NCI-H2029 treated with DMSO at 0.1 percent for 48 hours (cell line): ENCODE measurements around the gene BATF.

ENCODE experiments used
- DNase-seq: peaks from one replicate; lab custom pipeline; 2025; lab: John Stamatoyannopoulos, UW

The BATF gene

DNA sequence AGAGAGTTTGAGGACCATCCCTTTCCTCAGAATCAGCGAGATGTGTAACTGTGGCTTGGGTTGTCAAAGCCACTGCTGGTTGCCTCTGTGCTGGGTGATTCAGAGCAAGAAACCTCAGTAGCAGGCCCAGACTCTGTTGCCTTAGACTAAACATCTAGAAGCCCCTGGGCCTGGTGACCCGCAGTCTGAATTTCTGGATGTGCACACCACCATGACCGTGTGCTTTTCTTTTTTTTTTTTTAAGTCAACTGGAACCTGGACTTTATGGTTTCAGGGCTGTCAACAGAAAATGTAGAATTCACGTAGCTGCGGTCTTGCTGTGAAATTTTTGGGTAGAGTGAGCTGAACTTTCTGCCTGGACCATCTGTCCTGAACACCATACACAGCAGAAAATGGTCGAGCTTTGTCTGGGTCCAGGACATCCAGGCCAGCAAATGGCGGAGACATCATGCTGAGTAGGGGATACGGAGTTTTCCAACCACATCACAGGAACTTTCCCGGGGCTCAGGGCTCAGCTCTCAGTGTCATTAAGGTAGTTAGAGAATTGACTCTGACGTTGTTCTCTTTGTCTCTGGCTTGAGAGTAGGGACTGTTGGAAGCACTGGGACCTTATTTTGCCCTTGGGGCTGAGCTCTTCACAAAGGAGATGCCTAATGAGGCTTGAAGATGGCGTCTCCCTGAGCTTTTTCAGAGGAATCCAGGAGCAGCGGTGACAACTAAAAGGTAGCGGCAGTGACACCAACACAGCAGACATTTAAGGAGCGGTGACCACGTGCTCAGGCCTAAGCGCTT lies 23.0 kb upstream of the BATF start:
- DNase-seq: no peak

- no peak for DNase-seq
Measured at GRCh38 chr14:75501080-75501479, 21.2 kb upstream of the BATF start.

- no peak for DNase-seq
Measured at GRCh38 chr14:75504411-75504810, 17.9 kb upstream of the BATF start.

- no peak for DNase-seq
Measured at GRCh38 chr14:75506930-75507329, 15.3 kb upstream of the BATF start.

DNA sequence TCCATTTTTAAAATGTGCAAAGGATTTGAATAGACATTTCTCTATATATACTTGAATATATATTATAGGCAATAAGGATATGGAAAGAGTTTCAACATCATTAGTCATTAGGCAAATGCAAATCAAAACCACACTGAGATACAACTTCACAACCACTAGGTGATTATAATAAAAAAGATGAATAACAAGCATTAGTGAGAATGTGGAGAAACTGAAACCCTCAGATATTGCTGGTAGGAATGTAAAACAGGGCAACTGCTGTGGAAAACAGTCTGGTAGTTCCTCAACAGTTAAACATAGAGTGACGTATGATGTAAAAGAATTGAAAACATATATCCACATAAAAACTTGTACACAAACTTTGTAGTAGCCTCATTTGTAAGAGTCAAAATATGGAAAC lies 11.7 kb upstream of the BATF start:
- DNase-seq: no peak

DNA sequence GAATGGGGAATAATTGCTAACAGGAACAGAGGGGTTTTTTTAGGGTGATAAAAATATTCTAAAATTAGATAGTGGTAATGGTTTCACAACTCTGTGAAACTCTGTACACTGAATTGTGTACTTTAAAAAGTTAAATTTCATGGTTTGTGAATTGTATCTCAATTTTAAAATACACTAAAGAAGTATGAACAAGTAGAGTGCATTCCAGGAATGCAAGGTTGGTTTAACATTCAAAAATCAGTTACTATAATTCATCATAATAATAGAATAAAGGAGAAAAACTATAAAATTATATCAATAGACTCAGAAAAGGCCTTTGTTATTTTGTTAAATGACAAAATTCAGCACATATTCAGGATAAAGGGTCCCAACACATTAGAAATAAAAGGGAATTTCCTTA lies 11.1 kb upstream of the BATF start:
- no peak for DNase-seq

DNA sequence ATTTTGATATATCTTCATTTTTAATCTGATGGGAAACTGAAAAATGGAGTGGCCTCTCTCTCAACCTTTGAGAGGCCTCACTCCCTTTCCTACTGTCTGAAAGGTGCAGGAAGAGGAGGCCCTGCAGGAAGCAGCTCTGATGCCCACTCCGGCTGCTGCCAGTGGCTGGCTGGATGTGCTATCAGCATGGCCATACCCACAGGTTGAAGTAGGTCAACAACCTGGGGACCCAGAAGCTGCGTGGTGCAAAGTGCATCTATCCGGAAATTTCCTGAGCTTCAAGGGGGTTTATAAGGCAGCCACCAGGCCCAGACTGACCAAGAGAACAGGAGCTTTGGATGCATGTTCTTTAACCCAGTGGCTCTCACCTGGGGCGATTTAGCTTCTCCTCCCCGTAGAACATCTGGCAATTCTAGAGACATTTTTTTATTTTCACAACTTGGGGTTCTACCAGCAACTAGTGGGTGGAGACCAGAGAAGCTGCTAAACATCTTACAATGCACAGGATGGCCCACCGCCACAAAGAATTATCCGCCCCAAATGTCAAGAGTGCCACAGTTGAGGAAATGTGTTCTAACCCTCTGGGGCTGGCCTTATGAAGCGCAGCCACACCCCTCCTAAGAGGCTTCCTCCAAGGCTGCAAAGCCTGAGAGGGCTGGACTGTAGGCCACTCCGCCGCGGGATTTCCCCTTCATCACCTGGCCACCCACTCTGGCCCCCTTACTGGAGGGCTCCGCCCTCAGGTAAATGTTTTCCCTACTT lies 8.2 kb upstream of the BATF start:
- DNase-seq: no peak

- no peak for DNase-seq
Measured at GRCh38 chr14:75514673-75515628, 7.3 kb upstream of the BATF start.

DNA sequence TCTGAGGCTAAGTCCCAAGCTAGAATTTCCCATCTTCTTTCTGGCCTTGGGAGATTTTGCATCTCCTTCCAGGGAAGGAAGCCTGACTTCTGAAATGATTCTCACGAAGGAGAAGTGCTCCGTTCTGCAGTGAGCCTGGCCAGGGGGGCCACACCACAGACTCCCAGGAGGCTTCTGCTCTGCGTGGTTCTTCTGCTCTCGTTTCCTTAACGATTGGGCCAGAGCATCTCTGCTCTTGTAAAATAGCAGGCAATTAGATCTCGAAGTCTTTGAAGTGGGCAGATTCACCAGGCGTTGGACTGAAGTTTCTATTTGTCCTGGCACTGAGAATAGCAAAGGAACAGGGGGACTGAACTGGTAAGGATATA lies 6.7 kb upstream of the BATF start:
- no peak for DNase-seq

GRCh38 chr14:75518625-75519024 lies 3.6 kb upstream of the BATF start:
- DNase-seq: no peak

DNA sequence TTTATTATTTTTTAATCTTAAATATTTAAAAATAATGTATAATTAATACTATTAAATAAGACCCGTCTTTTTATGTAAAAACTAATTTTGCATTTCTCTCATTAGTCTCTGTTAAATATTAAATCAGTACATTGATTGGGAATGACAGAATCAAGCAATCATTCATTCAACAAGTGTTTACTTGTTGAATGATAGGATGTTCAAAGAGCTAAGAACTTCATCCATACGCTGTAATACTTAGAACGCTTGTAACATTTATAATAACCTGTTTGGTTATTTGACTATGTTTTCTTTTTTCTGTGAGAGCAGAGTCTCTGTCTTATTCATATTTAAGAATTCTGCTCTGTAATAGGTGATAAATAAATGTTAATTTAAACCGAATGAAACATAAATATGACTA lies 2.9 kb upstream of the BATF start:
- DNase-seq: no peak

DNA sequence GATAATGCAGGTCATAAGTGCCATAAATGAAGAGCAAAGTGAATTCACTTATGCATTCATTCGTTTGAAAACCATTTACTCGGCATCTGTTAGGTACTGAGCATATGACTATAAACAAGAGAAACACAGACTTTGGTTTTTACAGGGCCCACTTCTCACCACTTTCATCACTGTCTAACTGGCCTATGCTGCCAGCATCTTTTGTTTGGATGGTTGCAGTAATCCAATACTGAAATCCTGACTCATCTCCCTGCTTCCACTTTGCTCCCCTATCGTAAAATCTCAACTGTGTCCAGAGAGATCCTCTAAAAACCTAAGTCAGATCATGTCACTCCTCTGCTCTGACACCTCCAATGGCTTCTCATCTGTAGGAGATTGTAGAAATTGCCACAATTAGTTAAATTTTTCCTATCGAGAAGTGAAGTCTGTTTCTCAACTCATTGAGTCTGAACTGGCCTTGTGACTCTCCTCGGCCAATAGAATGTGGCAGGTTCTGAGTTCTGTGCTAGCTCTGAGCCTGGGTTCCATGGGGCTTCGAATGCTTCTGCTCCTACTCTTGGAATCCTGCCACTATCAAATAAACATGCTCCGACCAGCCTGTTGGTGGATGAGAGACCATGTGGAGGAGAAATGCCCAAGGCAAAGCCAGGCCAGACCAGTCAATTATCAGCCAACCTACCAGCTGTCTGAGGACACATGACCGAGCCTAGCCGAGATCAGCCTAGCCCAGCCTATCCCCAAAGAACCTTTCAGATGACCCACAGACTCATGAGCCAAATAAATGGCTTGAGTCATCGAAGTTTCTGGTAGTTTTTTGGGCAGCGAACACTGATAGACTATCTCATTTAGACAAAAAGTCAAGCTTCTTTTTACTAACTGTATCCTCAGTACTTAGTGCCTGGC lies 2.2 kb upstream of the BATF start:
- DNase-seq: no peak

DNA sequence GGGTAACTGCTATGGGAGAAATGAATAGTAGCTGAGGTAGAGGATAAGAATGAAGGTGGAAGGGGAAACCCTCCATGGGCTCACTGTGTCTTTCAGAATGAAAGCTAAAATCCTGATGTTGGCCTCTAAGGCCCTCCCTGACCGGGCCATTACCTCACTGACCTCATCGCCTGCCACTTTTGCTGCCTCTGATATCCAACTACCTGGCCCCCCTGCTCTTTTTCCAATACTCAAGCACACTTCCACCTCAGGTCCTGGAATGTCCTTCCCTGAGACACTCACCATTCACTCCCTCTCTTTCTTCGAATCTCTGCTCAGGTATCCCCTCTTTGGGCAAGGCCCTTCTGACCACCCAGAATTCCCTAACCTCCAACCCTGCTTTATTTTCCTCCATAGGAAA lies 1.4 kb upstream of the BATF start:
- no peak for DNase-seq

- DNase-seq: no peak
Measured at GRCh38 chr14:75521415-75522199, 662 bp upstream of the BATF start.

GRCh38 chr14:75522983-75523318 lies 682 bp downstream of the BATF start:
- DNase-seq: no peak

DNA sequence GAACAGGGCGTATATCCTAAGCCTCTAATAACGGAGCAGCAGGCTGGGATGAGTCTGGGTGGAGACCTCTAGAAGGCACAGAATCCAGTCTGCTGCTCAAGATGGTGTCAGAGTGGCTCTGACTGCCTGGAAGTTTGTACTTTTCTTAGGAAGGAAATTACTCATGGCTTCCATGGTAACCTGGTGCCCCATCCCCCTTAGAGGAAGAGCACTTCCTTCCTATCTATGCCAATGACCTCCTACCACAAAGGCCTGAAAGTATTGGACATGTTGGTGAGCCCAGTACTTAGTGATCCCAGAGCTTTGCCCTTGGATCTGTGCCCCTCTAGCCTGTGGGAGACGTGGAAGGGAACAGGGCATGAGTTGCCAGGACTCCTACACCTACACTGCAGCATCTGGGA lies 1.5 kb downstream of the BATF start:
- no peak for DNase-seq

GRCh38 chr14:75525969-75526368 lies 3.7 kb downstream of the BATF start:
- no peak for DNase-seq

DNA sequence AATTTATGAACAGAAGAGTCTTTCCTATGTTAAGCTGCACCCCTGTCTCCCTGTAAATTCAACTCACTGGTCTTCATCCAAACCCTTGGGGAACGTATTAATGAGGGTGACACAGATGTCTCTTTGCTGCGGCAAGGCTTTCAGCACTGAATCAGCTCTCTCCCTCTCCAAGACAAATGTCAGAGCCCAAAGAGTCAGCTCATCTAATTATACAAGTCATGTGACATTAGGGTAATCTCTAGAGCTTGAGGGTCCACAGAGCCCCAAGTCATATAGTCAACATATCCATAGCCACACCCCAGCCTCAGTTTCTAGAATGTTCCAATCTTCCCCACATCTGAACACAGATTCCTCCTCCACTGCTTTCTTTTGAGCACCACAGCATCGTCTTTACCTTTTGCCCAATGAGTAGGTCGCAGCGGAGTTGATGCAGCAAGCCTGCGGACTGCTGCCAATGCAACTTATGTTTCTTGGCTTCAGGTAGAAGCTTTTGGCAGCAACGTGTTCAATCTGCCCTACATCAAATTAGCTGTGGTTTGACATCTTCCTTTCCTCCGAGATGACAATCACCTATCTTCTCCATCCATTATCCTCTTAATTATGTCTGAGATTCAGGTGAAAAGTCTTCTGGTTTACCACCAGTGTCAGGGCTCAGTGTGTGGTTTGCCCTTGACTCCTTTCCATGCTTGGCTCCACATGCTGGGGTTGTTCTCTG lies 5.3 kb downstream of the BATF start:
- no peak for DNase-seq

DNA sequence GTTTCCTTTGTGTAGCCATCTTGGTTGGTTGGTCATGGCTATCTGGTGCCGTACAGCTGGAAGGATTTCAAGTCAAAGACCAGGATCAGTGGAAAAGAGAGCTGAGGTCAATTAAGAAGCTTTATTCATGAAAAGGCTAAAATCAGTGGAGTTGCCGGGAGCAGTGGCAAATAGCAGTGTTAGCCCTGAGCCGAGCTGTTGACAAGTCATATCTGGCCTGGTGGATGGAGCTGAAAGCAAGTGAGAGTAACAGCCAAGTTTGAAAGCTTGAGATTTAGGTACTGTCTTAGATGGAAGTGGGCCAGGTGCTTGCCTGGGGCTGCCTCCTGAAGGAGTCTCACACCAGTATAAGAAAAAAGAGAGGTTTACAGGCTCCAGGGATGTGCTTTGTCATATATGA lies 9.0 kb downstream of the BATF start:
- DNase-seq: no peak

- no peak for DNase-seq
Measured at GRCh38 chr14:75531660-75532317, 9.5 kb downstream of the BATF start.
